ENCODE results near the gene EML6. TPM values are rescaled to one million over a fixed set of nuclear protein-coding genes. Genes with fewer than 3 reads are reported as not detected.

EML6 gene
- total and polyA plus RNA-seq, 2 experiments from 2014 or later: 2.7 to 6.2 TPM

DNA sequence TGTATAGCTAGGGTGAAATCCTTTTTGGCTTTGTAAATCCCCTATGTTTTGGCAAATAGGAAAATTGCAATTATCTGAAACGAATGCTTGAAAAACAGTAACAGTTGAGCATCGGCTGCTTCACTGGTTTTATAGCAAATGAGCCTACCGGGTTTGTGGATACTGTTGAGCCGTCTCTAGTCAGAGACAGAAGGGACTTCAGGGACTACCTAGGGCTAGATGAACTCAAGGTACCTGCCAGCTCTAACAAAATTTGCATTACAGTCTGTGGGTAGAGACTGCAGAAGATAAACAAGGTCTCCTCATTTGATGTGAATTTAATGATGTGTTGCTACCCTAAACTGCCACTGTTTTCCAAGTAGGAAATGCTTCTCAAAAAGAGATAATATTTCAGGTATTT is 101.1 kb downstream of the EML6 start (continued):
- TF ChIP-seq ZNF462 (CRISPR knock-in tag; IDR thresholded peaks at IDR 0.05): no peak
- TF ChIP-seq EZH2phosphoT487 (IDR thresholded peaks at IDR 0.05; ENCODE audit: unreplicated experiment): no peak
- TF ChIP-seq NANOG (IDR thresholded peaks at IDR 0.05; ENCODE audit: borderline replicate concordance): no peak
- TF ChIP-seq JUNB (IDR thresholded peaks at IDR 0.05; ENCODE audit: unreplicated experiment): no peak
- TF ChIP-seq STAT1 (IDR thresholded peaks at IDR 0.05; ENCODE audit: unreplicated experiment): no peak
- TF ChIP-seq ZNF114 (CRISPR knock-in tag; IDR thresholded peaks at IDR 0.05): no peak
- no peak for TF ChIP-seq CTCF (conservative IDR thresholded peaks at IDR 0.05; ENCODE audit: low read depth in 2 of 2)
- no peak for TF ChIP-seq ETS1 (IDR thresholded peaks at IDR 0.05)
- no peak for TF ChIP-seq ZNF331 (CRISPR knock-in tag; IDR thresholded peaks at IDR 0.05; ENCODE audit: low read depth)

All from GM23338 (cell line).